ENCODE data around the gene TMEM119.
"Not testable (repeated sequence)": the region's sequence is repeated elsewhere in the genome, so short reads cannot be mapped to it uniquely, and the experiment has no call there.

The TMEM119 gene

DNA sequence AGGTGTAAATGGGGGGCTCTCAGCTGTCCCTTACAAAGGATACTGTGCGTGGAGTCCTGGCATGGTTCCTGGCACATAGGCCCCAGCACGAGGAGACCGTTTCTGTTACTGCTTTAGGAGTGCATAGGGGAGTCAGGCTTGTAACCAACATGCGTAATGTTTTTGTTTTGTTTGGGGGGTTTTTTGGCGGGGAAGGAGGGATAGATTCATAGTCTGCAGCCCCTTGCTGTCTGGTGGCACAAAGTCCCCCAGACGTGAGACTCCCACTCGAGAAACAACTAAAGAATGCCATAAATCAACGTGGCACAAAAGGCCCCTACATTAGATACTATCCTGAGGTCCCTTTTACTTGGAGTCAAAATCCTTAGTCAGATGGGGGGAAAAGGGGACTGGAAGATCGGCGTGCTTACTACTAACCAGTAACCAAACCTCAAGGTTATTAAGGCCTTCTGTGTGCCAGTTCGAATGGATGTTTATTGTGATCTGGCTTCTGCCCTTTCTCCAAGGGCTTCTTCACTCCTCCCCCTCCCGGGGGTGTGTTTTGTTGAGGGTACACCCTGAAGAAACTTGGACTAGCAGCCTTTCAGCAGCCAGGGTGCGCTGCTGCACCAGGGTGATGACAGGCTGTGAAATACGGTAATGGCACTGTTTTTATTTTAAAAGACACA lies 34.6 kb downstream of the TMEM119 start:
- peak; percentile 77 for DNase-seq

DNA sequence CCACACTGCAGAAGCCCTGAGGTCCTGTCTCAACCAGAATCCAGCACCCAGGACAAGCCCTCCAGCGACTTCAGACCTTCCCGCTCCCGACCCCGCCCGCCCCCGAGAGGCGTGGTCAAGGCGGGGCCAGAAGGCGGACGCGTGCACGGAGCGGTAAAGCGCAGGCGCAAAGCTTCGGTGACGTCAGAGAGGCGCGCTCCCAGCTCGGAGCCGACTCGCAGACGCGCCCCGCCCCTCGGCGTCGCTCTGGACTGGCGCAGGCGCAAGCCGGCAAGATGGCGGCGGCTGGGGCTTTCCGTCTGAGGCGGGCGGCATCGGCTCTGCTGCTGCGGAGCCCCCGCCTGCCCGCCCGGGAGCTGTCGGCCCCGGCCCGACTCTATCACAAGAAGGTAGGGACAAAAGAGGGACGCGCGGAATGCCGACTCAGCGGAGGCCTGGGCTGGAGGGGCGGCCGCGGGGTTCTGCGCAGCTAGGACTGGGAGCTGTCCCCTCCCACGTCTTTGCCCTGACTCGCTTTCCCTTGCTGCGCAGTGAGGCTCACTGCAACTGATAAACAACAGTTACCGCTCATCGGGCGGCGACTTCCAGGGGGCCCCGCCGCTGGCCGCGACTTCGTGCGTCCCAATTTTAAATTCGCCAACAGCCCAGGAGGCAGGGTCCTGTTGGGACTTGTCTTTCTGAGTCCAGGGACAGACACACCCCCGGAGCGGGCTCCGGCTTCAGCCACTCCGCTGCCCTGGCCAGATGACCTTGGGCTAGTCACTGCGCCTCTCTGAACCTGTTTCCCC lies 35.3 kb downstream of the TMEM119 start, which contains the start of gene ISCU:
Gene ISCU (plus strand): TSS at position 249 of the 788 bp plus-strand sequence. CDS start 27 bp downstream, at position 276.
- DNase-seq = peak; percentile 96

DNA sequence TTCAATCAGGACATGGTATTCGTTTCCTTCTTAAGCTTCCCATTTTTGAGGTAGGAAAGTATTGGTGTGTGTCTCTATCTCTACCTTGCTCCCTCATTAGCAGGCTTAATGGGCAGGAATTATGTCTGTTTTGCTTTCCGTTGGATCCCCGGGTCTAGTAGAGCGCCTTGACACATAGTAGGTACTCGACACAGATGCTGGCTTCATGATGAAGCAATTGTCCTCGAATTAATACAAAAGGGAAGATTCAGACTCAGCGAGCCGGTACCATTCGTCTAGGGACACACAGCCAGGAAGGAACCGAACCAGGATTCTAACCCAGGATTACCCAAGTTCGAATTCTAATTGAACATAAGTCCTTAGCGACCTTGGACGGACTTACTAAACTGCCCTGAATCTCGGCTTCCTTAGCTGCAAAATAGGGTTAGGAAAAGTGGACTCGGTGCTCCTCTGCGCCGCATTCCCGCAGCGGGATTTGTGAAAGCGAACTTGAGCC lies 36.0 kb downstream of the TMEM119 start:
- no peak for DNase-seq

DNA sequence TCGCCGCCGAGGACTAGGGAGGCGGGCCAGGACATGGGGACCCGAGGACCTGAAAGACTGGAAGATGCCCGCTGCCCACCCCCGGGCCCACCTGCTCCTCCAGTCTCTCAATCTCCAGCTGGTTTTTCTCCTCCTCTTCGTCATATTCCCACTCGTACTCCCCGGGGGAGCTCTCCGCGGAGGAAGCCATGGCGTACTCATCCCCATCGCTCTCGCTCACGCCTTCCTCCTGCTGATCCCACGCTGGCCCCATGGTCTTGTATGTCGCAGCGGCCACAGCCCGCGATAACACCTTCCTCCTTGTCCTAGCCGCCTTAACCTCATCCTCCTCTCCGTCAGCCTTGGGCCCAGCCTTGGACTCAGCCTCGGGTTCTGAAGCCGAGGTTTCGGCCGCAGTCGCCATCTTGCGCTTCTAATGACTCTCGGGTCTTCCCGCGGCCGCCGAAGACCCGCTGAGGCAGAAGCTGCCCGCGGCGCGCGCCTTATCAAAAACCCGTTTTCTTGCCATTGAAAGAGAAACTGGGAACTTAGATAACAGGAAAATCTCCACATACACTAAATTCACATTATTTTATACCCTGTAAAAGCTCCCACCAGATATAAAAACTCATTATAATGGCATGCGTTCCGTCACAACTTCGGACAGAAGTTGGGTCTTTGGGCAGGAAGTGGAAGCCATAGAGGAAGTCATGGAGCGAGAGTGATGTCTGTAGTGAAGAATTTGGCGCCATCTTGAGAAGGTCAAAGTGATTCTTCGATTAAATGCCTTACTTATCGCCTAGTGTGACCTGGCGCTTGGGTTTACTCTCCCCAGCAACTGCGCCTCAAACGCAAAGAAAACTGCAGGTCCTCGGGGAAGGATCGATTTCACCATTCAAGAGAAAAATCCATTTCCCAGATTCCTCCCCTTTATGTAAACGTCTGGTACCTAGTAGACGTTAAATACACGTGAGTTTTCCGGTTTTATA lies 36.8 kb downstream of the TMEM119 start, which contains the start of gene SART3:
Gene SART3 (minus strand): TSS at position 422 of the 968 bp plus-strand sequence. CDS start 19 bp downstream, at position 403.
- peak; percentile 80 for DNase-seq

DNA sequence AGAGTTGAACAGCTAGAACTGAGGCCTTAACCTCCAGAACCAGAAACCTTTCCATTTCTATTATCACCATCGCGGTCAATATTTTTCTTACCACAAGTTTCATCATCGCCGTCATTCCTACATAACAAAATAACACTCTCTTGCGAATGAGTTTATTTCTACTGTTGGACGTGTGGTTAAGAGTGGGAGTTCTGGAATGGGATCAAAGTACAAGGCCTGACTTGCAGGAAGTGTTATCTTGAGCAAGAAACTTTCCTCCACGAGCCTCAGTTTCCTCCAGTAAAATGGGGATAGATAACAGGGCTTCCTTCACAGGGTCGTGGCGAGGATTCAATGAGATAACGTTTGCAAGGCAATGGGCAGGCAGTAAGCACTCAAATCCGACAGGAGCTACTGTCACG lies 37.6 kb downstream of the TMEM119 start:
- DNase-seq = no peak

DNA sequence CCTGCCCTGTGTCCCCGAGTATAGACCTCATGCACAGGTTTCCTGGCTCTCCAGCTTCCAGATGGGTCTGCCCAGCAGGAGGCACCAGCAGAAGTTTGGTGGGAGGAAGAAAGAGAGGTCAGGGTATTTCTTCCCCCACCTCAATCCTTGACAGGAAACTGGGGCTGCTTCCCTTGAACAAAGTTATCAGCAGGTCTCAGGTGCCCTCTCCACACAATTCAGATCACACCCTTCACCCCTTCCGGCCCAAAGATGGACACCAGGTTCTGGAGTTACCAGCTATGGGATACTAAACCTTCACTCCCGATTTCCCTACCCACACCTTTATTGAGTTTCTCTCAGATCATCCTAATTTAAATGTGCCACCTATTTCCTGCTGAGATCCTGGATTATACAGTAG lies 38.1 kb downstream of the TMEM119 start:
- no peak for DNase-seq

DNA sequence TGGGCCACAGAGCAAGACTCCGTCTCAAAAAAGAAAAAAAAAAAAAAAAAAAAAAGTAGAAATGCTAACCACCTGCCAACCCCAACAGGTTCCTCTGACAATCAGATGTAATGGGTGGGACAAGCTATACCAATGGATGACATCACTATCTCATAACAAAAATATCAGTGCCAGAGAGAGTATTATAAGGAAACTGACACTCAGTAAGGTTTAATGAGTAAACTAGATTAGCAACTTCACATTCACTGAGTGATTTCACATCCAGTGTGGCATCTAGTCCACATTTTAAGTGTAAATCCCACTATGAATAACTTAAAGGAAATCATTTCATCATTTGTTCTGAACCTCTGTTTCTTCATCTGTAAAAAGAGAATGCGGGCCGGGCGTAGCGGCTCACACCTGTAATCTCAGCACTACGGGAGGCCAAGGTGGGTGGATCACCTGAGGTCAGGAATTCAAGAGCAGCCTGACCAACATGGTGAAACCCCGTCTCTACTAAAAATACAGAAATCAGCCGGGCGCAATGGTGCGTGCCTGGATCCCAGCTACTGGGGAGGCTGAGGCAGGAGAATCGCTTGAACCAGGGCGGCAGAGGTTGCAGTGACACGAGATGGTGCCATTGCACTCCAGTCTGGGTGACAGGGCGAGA lies 38.8 kb downstream of the TMEM119 start:
- DNase-seq = no peak

DNA sequence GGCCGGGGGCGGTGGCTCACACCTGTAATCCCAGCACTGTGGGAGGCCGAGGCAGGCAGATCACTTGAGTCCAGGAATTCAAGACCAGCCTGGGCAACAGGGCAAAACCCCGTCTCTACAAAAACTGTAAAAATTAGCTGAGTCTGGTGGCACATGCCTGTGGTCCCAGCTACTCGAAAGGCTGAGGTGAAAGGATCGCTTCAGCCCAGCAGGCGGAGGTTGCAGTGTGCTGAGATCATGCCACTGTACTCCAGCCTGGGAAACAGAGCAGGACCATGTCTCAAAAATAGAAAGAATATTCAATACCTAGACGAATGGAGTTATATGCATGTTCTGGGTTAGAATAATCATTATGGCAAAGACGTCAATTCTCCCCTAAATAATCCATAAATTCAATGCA lies 42.5 kb downstream of the TMEM119 start:
- not testable (repeated sequence) for DNase-seq

DNA sequence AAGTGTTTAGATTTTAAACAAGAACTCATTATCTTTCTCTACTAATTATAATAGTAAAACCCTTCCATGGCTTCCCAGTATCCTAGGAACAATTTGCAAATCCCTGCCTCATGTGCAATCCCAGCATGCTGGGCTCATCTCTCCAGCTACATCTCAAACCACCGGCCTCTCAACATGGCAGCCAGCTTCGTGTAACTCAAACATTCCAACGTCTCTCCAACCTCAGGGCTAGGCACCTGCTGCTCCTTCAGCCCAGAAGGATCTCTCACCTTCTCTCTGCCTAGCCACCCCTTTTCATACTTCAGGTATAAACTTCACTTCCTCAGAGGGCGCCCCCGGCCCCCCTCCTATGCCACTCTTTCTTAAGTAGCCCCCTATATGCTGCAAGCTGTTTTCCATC lies 44.1 kb downstream of the TMEM119 start:
- no peak for DNase-seq

DNA sequence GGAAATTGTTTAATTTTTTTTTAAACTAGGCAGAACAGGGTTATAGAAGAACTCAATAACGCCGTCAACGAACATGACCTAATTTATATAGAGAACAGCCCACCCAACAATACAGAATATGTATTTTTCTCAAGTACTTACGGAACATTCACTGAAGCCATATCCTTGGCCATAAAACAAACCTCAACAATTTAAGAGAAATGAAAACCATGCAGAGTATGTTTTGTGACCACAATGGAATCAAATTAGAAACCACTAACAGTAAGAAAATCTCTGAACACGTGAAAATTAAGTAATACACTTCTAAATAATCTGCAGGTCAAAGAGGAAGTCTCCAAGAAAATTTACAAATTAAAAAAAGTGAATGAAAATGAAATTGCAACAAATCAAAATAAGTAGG lies 46.3 kb downstream of the TMEM119 start:
- DNase-seq = no peak

DNA sequence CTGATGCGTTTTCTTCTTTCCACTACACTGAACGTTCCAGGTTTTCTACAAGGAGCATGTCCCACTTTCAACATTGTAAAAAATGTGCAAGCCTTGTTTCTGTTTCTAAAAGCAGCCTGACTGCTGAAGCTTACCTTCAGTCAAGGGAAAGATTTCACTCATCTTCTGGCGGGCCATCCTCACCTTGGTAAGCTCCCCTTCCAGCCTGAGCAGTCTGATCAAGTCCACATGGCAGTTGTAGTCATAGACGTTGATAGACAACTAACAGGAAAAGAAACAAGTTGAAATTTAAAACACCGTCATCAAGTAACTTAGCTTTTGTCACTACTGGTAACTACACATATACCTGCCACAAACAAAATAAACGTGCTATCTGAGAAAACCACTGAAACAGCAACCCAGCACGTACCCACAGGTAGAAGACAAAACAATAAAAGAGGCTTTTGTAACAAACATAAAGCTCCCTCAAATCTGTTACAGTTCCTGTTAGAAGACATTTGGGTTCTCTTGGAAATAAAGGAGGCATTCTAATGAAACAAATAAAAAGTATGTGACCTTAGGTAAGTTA lies 48.8 kb downstream of the TMEM119 start:
- no peak for DNase-seq

DNA sequence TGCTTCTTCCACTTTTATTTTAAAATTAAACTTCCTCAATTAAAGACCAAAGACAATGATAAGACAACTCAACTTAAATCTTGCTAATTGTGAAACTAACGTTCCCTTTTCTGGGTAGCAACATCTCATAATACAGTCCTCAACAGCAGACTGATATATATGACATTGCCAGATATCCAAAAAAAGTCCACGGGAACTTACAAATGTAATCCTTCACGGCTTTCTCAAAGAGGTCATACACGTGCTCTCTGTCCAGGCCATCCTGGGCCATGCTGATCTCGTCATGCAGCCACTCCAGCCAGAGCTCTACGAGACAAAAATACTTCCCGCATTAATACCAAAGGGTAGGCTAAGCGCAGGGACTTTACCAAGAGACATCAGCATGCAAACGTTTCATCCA lies 50.2 kb downstream of the TMEM119 start:
- DNase-seq = no peak

DNA sequence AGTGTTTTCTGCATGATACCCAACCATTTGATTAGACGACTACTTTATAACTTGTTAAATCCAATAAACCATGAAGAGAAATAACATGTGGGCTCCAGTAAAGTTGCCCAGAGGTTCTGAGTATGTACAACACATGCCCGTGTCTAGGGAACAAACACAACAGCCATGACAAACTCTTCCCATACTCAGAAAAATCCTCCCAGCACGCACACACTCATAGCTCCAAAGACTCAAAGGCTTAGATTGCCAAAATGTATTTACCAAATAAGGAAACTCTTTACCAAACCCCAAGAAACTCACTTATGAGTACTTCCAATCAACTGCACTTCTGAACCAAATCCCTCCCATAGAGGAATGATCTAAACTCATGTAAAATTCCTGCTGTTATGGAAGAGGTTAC lies 54.2 kb downstream of the TMEM119 start:
- no peak for DNase-seq

DNA sequence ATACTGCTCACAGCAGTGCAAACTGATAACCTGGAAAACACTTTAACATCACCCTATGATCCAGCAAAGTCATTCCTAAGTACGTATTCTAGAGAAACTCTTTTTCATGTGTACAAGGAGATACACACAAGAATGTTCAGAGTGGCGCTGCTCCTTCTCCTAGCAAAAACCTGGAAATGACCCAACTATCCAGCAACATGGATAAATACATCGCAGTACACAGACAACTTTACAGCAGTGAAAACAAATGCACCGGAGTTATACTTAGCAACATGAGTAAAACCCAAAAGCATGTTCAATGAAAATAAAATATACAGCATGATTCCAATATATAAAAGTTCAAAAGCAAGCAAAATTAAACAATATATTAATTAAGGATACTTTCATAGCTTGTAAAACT lies 55.6 kb downstream of the TMEM119 start:
- DNase-seq = no peak

Measured in NCI-H1105 (cell line).